AG04450 (cell line): ENCODE data around the gene NOD1. TPM values are rescaled to one million over a fixed set of nuclear protein-coding genes. Genes with fewer than 3 reads are reported as not detected.

Experiments
- CTCF ChIA-PET: fragments of 300-600, 350-600 bp; formaldehyde crosslinking; extraction: SDS; loops from one replicate; lab custom pipeline; 2022; ENCODE audit warnings: antibody characterized with exemption, inconsistent platforms; lab: Charles Lee
- POLR2A ChIA-PET: fragments of 350-600 bp; formaldehyde crosslinking; extraction: SDS; loops from one replicate; lab custom pipeline; 2021; ENCODE audit warnings: antibody characterized with exemption, inconsistent platforms; lab: Yijun Ruan, JAX
- DNase-seq: peaks from one replicate; pipeline ENCODE4 v3.0.0-alpha.2; 2011; ENCODE audit warnings: low read depth, low spot score
- H3K27ac ChIP-seq: one replicate; pipeline ENCODE4 v1.5.1; 2012; ENCODE audit warnings: low read depth, low read length, control low read depth
- H3K27me3 ChIP-seq: one replicate; pipeline ENCODE4 v1.6.0; 2012; ENCODE audit warnings: low read length; ENCODE audit not compliant: control insufficient read depth, insufficient read depth
- H3K4me3 ChIP-seq: 2 replicates; pipeline ENCODE4 v1.5.1; 2011; ENCODE audit warnings: mild to moderate bottlenecking, low read depth, low read length, control low read depth
- H3K9me3 ChIP-seq: 2 replicates; pipeline ENCODE4 v1.5.1; 2012; ENCODE audit warnings: low read length; ENCODE audit not compliant: control insufficient read depth, insufficient read depth
- CTCF ChIP-seq: IDR thresholded peaks from 2 replicates; pipeline ENCODE4 v1.5.1; 2011; ENCODE audit warnings: low read depth, low read length, control low read depth, inconsistent platforms
- polyA plus RNA-seq: library from polyadenylated mRNA; depleted of rRNA; stranded (reverse); fragments of >200 nt; gene quantifications from 2 replicates; pipeline ENCODE4 v1.2.3, GENCODE V29; 2011

Gene NOD1
- polyA plus RNA-seq, 1 experiment: 3.3 TPM

- no peak overlapping the region for H3K4me3 ChIP-seq
- TF ChIP-seq CTCF: no peak
- no peak for DNase-seq
- H3K9me3 ChIP-seq: no peaks in the 10 kb centered on the region
- POLR2A ChIA-PET: no interaction called here
- no peaks in the 10 kb centered on the region for H3K27me3 ChIP-seq
- CTCF ChIA-PET: interaction anchor here (1.6 to 3.1 kb wide), 2 partner anchors 49 to 608 kb away, joined by 3 to 9 read pairs; no protein-coding TSS in a partner anchor
- H3K27ac ChIP-seq: no peak overlapping the region
Observed at GRCh38 chr7:30514776-30515175, 36.2 kb upstream of the NOD1 start.

- Histone ChIP-seq H3K9me3 (no peaks in the 10 kb centered on the region), H3K27ac (no peak overlapping the region), H3K4me3 (no peak overlapping the region), H3K27me3 (no peaks in the 10 kb centered on the region)
- DNase-seq: no peak
- ChIA-PET POLR2A (no interaction called here), CTCF (interaction anchor here (3.1 kb wide), 1 partner anchor 50 kb away, joined by 9 read pairs; no protein-coding TSS in a partner anchor)
- no peak for TF ChIP-seq CTCF
Observed at GRCh38 chr7:30514177-30514576, 35.6 kb upstream of the NOD1 start.

- H3K9me3 ChIP-seq: no peaks in the 10 kb centered on the region
- no peak overlapping the region for H3K27ac ChIP-seq
- POLR2A ChIA-PET: no interaction called here
- CTCF ChIA-PET: interaction anchor here (7.3 kb wide), 1 partner anchor 50 kb away, joined by 90 read pairs; no protein-coding TSS in a partner anchor
- no peak for DNase-seq
- TF ChIP-seq CTCF: no peak
- H3K27me3 ChIP-seq: no peaks in the 10 kb centered on the region
- H3K4me3 ChIP-seq: no peak overlapping the region
Observed at GRCh38 chr7:30513762-30514161, 35.2 kb upstream of the NOD1 start.

GRCh38 chr7:30511973-30512662, 33.5 kb upstream of the NOD1 start:
- CTCF ChIA-PET: interaction anchor here (1.4 to 7.3 kb wide), 6 partner anchors 9 to 52 kb away, joined by 3 to 90 read pairs (median 16); partner anchors contain the start of gene NOD1
- POLR2A ChIA-PET: no interaction called here
- H3K27ac ChIP-seq: no peak overlapping the region
- H3K4me3 ChIP-seq: no peak overlapping the region
- H3K9me3 ChIP-seq: no peaks in the 10 kb centered on the region
- no peaks in the 10 kb centered on the region for H3K27me3 ChIP-seq
- no peak for TF ChIP-seq CTCF
- no peak for DNase-seq

GRCh38 chr7:30511494-30511893, 32.9 kb upstream of the NOD1 start:
- no peak for TF ChIP-seq CTCF
- CTCF ChIA-PET: interaction anchor here (1.0 to 7.3 kb wide), 11 partner anchors 9 to 233 kb away, joined by 3 to 90 read pairs (median 9); partner anchors contain the start of gene NOD1

More at GRCh38 chr7:30511494-30511893, 32.9 kb upstream of the NOD1 start:
- DNase-seq: no peak
- Histone ChIP-seq H3K27ac (no peak overlapping the region), H3K27me3 (no peaks in the 10 kb centered on the region), H3K4me3 (no peak overlapping the region), H3K9me3 (no peaks in the 10 kb centered on the region)
- POLR2A ChIA-PET: no interaction called here
